Activated CD8-positive, alpha-beta memory T cell treated with anti-CD3 and anti-CD28 coated beads, Interleukin-2, amount 50 U/mL, for 24 hours (primary cell): ENCODE results near the gene MXD3.
"Not testable (repeated sequence)": the region's sequence is repeated elsewhere in the genome, so short reads cannot be mapped to it uniquely, and the experiment has no call there.

Experiments used
- DNase-seq: peaks from one replicate; pipeline ENCODE4 v3.0.0-alpha.2; 2020; ENCODE audit errors: extremely low read depth

MXD3 gene

DNA sequence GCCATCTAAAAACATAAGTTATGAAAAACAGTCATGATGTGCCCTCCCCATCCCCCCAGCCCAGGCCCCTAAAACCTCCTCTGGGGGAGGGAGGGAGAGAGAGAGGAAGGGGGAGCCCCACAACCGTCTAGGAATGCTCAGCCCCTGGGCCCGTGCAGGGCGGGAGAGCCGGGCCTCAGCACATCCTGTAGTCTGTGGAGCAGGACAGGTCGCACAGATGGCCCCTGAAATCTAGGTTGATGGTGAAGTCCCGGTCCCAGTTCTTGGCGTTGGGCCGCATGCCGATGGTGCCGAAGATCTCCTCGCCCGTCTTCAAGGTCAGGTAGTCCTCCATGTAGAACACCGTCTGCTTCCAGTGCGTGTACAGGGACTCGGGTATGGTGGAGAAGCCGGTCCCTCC, 46.3 kb downstream of the MXD3 start:
- no peak for DNase-seq

GRCh38 chr5:177264178-177264577, 47.5 kb downstream of the MXD3 start:
- no peak for DNase-seq

GRCh38 chr5:177261510-177261909, 50.2 kb downstream of the MXD3 start:
- DNase-seq: no peak

- DNase-seq: no peak
These were observed 50.7 kb downstream of the MXD3 start for GRCh38 chr5:177260961-177261360.

DNA sequence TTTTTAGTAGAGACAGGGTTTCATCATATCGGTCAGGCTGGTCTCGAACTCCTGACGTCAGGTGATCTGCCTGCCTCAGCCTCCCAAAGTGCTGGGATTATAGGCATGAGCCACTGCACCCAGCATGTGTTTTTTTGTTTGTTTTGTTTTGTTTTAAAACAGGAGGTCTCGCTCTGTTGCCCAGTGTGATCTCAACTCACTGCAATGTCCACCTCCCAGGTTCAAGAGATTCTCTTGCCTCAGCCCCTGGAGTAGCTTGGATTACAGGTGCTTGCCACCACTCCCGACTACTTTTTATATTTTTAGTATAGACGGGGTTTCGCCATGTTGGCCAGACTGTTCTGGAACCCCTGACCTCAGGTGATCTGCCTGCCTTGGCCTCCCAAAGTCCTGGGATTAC, 53.0 kb downstream of the MXD3 start:
- DNase-seq: not testable (repeated sequence)
